Measurements from ENCODE around the gene ARIH2. TPM values are rescaled to one million over a fixed set of nuclear protein-coding genes. Genes with fewer than 3 reads are reported as not detected.

Gene ARIH2
- total and polyA plus RNA-seq, 2 donors (not counting 3 experiments of a cell fraction or from before 2014, with no cell fraction given) = 59.7 to 85.5 TPM

DNA sequence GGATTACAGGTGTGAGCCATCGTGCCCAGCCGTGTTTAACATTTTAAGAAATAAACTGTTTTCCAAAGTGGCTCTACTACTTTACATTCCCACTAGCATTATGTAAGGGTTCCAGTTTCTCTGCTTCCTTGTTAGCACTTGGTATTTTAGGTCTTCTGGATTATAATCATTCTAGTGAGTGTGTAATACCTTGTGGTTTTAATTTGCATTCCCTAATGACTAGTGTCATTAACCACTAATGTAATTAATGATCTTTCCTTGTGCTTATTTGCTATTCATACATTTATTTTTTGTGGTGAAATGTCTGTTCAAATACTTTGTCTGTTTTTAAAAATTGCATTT lies 30.7 kb downstream of the ARIH2 start:
- H3K9me3 ChIP-seq (replicated peaks; ENCODE audit: control insufficient read depth, insufficient read depth, low read length) = no peaks in the 10 kb centered on the region
- BruUV-seq (replicated peaks) = no TSS peak
- no peak overlapping the region for H3K4me3 ChIP-seq (replicated peaks in 1 of 3; ENCODE audit: insufficient read depth in 1 of 3, low read depth in 1 of 3, low read length in 3 of 3)
- H3K4me1 ChIP-seq (ENCODE audit: control insufficient read depth, extremely low read depth, insufficient read depth, low read length) = no peaks in the 10 kb centered on the region
- peaks cover 0 to 2% of the 10 kb centered on the region in 2 experiments for H3K36me3 ChIP-seq (ENCODE audit: control insufficient read depth in 2 of 2, extremely low read depth in 1 of 2, insufficient read depth in 2 of 2, low read length in 2 of 2)
- H3K9ac ChIP-seq (replicated peaks; ENCODE audit: extremely low read depth, insufficient read depth, low read length) = no peak overlapping the region
- FAIRE-seq (no peak), DNase-seq (ENCODE audit: low read depth, low spot score) (no peak)
- CTCF ChIA-PET = no interaction called here
- H3K9me1 ChIP-seq (replicated peaks; ENCODE audit: control insufficient read depth, extremely low read depth, insufficient read depth, low read length) = no peaks in the 10 kb centered on the region
- TF ChIP-seq FOS (IDR thresholded peaks at IDR 0.05; ENCODE audit: borderline replicate concordance, insufficient read depth, low read length) = no peak
- no peak for TF ChIP-seq POLR2AphosphoS5 (IDR thresholded peaks at IDR 0.05; ENCODE audit: insufficient read depth, low read depth, low read length)
- no peak for TF ChIP-seq MYC (IDR thresholded peaks at IDR 0.05; ENCODE audit: low read depth, low read length)
- TF ChIP-seq EZH2 (IDR thresholded peaks at IDR 0.05; ENCODE audit: borderline replicate concordance, low read depth, low read length, severe bottlenecking) = no peak
- no peak for TF ChIP-seq MAX (IDR thresholded peaks at IDR 0.05; ENCODE audit: insufficient read depth, insufficient read length)
- no peak for TF ChIP-seq JUN (IDR thresholded peaks at IDR 0.05; ENCODE audit: borderline replicate concordance, insufficient read depth, insufficient read length, low read depth)
- no peak for TF ChIP-seq POLR2A (IDR thresholded peaks at IDR 0.05; ENCODE audit: low read depth, low read length)
- no peak for TF ChIP-seq GATA2 (IDR thresholded peaks at IDR 0.05; ENCODE audit: insufficient read depth, insufficient read length, low read depth, low read length)
- no peak for TF ChIP-seq CTCF (IDR thresholded peaks at IDR 0.05; ENCODE audit: extremely low read depth in 1 of 2, insufficient read depth in 1 of 2, low read depth in 1 of 2, low read length in 2 of 2)
- no peak overlapping the region for H3K4me2 ChIP-seq (ENCODE audit: insufficient read depth, low read length)
- peaks cover 35% of the 10 kb centered on the region for H3K79me2 ChIP-seq (ENCODE audit: control insufficient read depth, insufficient read depth, low read length)
- H4K20me1 ChIP-seq (replicated peaks; ENCODE audit: control insufficient read depth, extremely low read depth, insufficient read depth, low read length) = no peaks in the 10 kb centered on the region
- intact Hi-C loops (cut with micrococcal nuclease) (no loop called here), dilution Hi-C loops (cut with MboI; ENCODE audit: extremely low pct_ligation_motif_present, low sequenced_read_pairs) (no loop called here)
- POLR2A ChIA-PET = no interaction called here
- H2AFZ ChIP-seq (ENCODE audit: low read depth, low read length) = no peak overlapping the region
- H3K27me3 ChIP-seq (ENCODE audit: control insufficient read depth in 2 of 2, insufficient read depth in 2 of 2, low read length in 2 of 2) = no peaks in the 10 kb centered on the region
- no peak overlapping the region for H3K27ac ChIP-seq (ENCODE audit: insufficient read depth, low read depth, low read length)

All from endothelial cell of umbilical vein (primary cell).